ENCODE results near the gene CLMP. TPM values are rescaled to one million over a fixed set of nuclear protein-coding genes. Genes with fewer than 3 reads are reported as not detected.

The CLMP gene
- total and polyA plus RNA-seq, 2 donors (not counting 1 experiment from before 2014, with no cell fraction given), result 0.01 TPM; not detected in 1

GRCh38 chr11:123164732-123165450 is 30.2 kb downstream of the CLMP start:
- Mint-ChIP-seq H3K4me1 (no peaks in the 10 kb centered on the region), H3K27me3 (no peaks in the 10 kb centered on the region), H3K4me3 (no peak overlapping the region), H3K9me3 (ENCODE audit: insufficient read depth) (no peaks in the 10 kb centered on the region), H3K27ac (no peak overlapping the region)
- WGBS (ENCODE audit: insufficient coverage), result 96% methylated on average over 5 of the region's 7 CpGs
- no peaks in the 10 kb centered on the region for H4K20me1 ChIP-seq (ENCODE audit: control insufficient read depth, insufficient read depth, low read length, poor library complexity, severe bottlenecking)
- ChIA-PET CTCF (no interaction called here), POLR2A (no interaction called here)
- H3K79me2 ChIP-seq (ENCODE audit: control insufficient read depth, insufficient read depth, low read length), result no peaks in the 10 kb centered on the region
- H3K27ac ChIP-seq (ENCODE audit: low read length in 2 of 2), result no peak overlapping the region
- no peak overlapping the region for H3K4me2 ChIP-seq (replicated peaks; ENCODE audit: low read depth, low read length, poor library complexity, severe bottlenecking)
- H3K36me3 ChIP-seq (replicated peaks in 1 of 2; ENCODE audit: control extremely low read depth in 1 of 2, control insufficient read depth in 1 of 2, extremely low read depth in 1 of 2, insufficient read depth in 2 of 2, low read length in 1 of 2), result no peaks in the 10 kb centered on the region
- no peaks in the 10 kb centered on the region for H3K27me3 ChIP-seq (replicated peaks in 1 of 4; ENCODE audit: control extremely low read depth in 1 of 4, control insufficient read depth in 3 of 4, insufficient read depth in 4 of 4, low read length in 3 of 4)
- intact Hi-C loops (cut with micrococcal nuclease), result no loop called here
- ATAC-seq (ENCODE audit: low read depth), result no peak
- no peak overlapping the region for H2AFZ ChIP-seq (ENCODE audit: insufficient read depth, low read depth, low read length, poor library complexity, severe bottlenecking)
- H3K9me3 ChIP-seq (ENCODE audit: control extremely low read depth in 1 of 3, control insufficient read depth in 2 of 3, insufficient read depth in 1 of 3, low read length in 2 of 3), result no peaks in the 10 kb centered on the region
- no peaks in the 10 kb centered on the region for H3K4me1 ChIP-seq (ENCODE audit: control insufficient read depth in 2 of 2, insufficient read depth in 2 of 2, low read length in 2 of 2)
- TF ChIP-seq CTCF (IDR thresholded peaks at IDR 0.05) (no peak), EZH2 (IDR thresholded peaks at IDR 0.05; ENCODE audit: borderline replicate concordance, insufficient read depth, low read depth, low read length, poor library complexity, severe bottlenecking) (no peak)
- H3K4me3 ChIP-seq (ENCODE audit: control extremely low read depth in 1 of 5, extremely low read depth in 1 of 5, insufficient read depth in 1 of 5, low read depth in 2 of 5, low read length in 4 of 5), result no peak overlapping the region
- DNase-seq, result no peak
- no peak overlapping the region for H3K9ac ChIP-seq (ENCODE audit: low read length)

- Histone ChIP-seq H2AFZ (ENCODE audit: insufficient read depth, low read depth, low read length, poor library complexity, severe bottlenecking) (no peak overlapping the region), H3K4me1 (ENCODE audit: control insufficient read depth in 2 of 2, insufficient read depth in 2 of 2, low read length in 2 of 2) (no peaks in the 10 kb centered on the region), H4K20me1 (ENCODE audit: control insufficient read depth, insufficient read depth, low read length, poor library complexity, severe bottlenecking) (no peaks in the 10 kb centered on the region), H3K79me2 (ENCODE audit: control insufficient read depth, insufficient read depth, low read length) (no peaks in the 10 kb centered on the region), H3K4me3 (ENCODE audit: control extremely low read depth in 1 of 5, extremely low read depth in 1 of 5, insufficient read depth in 1 of 5, low read depth in 2 of 5, low read length in 4 of 5) (no peak overlapping the region), H3K27me3 (replicated peaks in 1 of 4; ENCODE audit: control extremely low read depth in 1 of 4, control insufficient read depth in 3 of 4, insufficient read depth in 4 of 4, low read length in 3 of 4) (no peaks in the 10 kb centered on the region), H3K9ac (ENCODE audit: low read length) (no peak overlapping the region), H3K9me3 (ENCODE audit: control extremely low read depth in 1 of 3, control insufficient read depth in 2 of 3, insufficient read depth in 1 of 3, low read length in 2 of 3) (no peaks in the 10 kb centered on the region), H3K36me3 (replicated peaks in 1 of 2; ENCODE audit: control extremely low read depth in 1 of 2, control insufficient read depth in 1 of 2, extremely low read depth in 1 of 2, insufficient read depth in 2 of 2, low read length in 1 of 2) (no peaks in the 10 kb centered on the region), H3K27ac (ENCODE audit: low read length in 2 of 2) (no peak overlapping the region), H3K4me2 (replicated peaks; ENCODE audit: low read depth, low read length, poor library complexity, severe bottlenecking) (no peak overlapping the region)
- TF ChIP-seq EZH2 (IDR thresholded peaks at IDR 0.05; ENCODE audit: borderline replicate concordance, insufficient read depth, low read depth, low read length, poor library complexity, severe bottlenecking), result no peak
- no peak for TF ChIP-seq CTCF (IDR thresholded peaks at IDR 0.05)
- POLR2A ChIA-PET, result no interaction called here
- no peak for DNase-seq
- CTCF ChIA-PET, result no interaction called here
- H3K27ac Mint-ChIP-seq, result no peak overlapping the region
- H3K4me3 Mint-ChIP-seq, result no peak overlapping the region
- peaks cover 6% of the 10 kb centered on the region for H3K27me3 Mint-ChIP-seq
- ATAC-seq (ENCODE audit: low read depth), result no peak
- no peaks in the 10 kb centered on the region for H3K9me3 Mint-ChIP-seq (ENCODE audit: insufficient read depth)
- peaks cover 3% of the 10 kb centered on the region for H3K4me1 Mint-ChIP-seq
- intact Hi-C loops (cut with micrococcal nuclease), result no loop called here
- WGBS (ENCODE audit: insufficient coverage), result 86% methylated on average over 2 of the region's 4 CpGs
Observed at GRCh38 chr11:123163621-123164020, 31.4 kb downstream of the CLMP start.

Data from B cell (primary cell).